ENCODE data around the gene IFT22. TPM values are rescaled to one million over a fixed set of nuclear protein-coding genes. Genes with fewer than 3 reads are reported as not detected.

Gene IFT22
- total RNA-seq, 1 experiment from 2014 or later = 41.9 TPM

DNA sequence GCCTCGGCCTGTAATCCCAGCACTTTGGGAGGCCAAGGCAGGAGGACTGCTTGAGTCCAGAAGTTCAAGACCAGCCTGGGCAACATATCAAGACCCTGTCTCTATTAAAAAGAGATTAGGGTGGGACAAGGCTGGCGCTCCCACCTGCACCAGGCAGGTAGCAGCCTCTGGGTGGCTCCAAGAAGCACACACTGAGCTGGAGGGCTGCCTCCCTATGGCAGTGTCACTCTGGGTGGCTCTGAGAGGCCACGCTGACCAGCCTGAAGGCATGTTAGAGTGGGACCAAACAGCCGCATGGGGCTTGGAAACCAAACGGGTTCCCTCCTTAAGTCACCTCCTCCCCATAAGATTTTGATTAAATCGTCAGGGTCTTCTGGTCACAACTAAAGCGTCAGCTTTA, 21.3 kb upstream of the IFT22 start:
- Histone ChIP-seq H3K36me3 (ENCODE audit: insufficient read depth, low read length, poor library complexity, severe bottlenecking) (no peaks in the 10 kb centered on the region), H3K27me3 (replicated peaks; ENCODE audit: insufficient read depth, low read depth, low read length, poor library complexity) (no peaks in the 10 kb centered on the region), H3K27ac (ENCODE audit: low read depth, low read length, poor library complexity, severe bottlenecking) (no peak overlapping the region), H3K4me3 (ENCODE audit: low read depth, low read length, poor library complexity, severe bottlenecking) (no peak overlapping the region), H3K9me3 (ENCODE audit: low read depth, low read length, poor library complexity, severe bottlenecking) (no peaks in the 10 kb centered on the region), H3K4me1 (ENCODE audit: insufficient read depth, low read length, poor library complexity, severe bottlenecking) (no peaks in the 10 kb centered on the region)
- no peak for DNase-seq (ENCODE audit: low spot score)
- no TSS peak for BruUV-seq (replicated peaks)
- intact Hi-C loops (cut with micrococcal nuclease; ENCODE audit: unreplicated experiment) = no loop called here
- no peak for TF ChIP-seq EZH2 (IDR thresholded peaks at IDR 0.05; ENCODE audit: borderline replicate concordance, low read depth, low read length, poor library complexity, severe bottlenecking)
- TF ChIP-seq, protein P1, sequence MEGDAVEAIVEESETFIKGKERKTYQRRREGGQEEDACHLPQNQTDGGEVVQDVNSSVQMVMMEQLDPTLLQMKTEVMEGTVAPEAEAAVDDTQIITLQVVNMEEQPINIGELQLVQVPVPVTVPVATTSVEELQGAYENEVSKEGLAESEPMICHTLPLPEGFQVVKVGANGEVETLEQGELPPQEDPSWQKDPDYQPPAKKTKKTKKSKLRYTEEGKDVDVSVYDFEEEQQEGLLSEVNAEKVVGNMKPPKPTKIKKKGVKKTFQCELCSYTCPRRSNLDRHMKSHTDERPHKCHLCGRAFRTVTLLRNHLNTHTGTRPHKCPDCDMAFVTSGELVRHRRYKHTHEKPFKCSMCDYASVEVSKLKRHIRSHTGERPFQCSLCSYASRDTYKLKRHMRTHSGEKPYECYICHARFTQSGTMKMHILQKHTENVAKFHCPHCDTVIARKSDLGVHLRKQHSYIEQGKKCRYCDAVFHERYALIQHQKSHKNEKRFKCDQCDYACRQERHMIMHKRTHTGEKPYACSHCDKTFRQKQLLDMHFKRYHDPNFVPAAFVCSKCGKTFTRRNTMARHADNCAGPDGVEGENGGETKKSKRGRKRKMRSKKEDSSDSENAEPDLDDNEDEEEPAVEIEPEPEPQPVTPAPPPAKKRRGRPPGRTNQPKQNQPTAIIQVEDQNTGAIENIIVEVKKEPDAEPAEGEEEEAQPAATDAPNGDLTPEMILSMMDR (conservative IDR thresholded peaks at IDR 0.05; ENCODE audit: low read depth, low read length) = no peak
- POLR2A ChIA-PET (ENCODE audit: low non-redundant PET) = no interaction called here
- CTCF ChIA-PET = no interaction called here

DNA sequence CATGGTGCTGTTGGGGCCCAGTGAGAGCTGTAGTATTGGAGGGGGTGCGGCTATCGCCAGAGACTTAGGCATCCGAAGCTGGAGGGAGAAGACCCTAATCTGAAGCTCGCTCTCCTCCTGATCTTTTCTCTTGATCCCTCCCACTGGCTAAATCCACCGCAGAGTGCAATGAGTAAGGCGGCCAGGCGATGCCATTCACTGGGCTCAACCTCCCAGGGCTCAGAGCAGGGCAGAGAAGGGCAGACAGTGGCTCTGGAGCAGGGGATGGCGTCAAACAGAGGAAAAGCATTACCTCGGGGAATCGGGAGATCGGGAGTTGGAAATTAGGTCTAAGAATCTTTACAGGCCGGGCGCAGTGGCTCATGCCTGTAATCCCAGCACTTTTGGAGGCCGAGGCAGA, 18.8 kb upstream of the IFT22 start:
- ChIA-PET POLR2A (ENCODE audit: low non-redundant PET) (interaction anchor here (0.6 kb wide), 1 partner anchor 23 kb away, joined by 3 read pairs; no protein-coding TSS in a partner anchor), CTCF (interaction anchor here (0.6 to 0.7 kb wide), 2 partner anchors 22 to 1114 kb away, joined by 4 to 7 read pairs; partner anchors contain the start of gene COL26A1)
- intact Hi-C loops (cut with micrococcal nuclease; ENCODE audit: unreplicated experiment) = no loop called here
- no peaks in the 10 kb centered on the region for H3K27me3 ChIP-seq (replicated peaks; ENCODE audit: insufficient read depth, low read depth, low read length, poor library complexity)
- H3K9me3 ChIP-seq (ENCODE audit: low read depth, low read length, poor library complexity, severe bottlenecking) = no peaks in the 10 kb centered on the region
- no TSS peak for BruUV-seq (replicated peaks)
- no peaks in the 10 kb centered on the region for H3K36me3 ChIP-seq (ENCODE audit: insufficient read depth, low read length, poor library complexity, severe bottlenecking)
- no peaks in the 10 kb centered on the region for H3K4me1 ChIP-seq (ENCODE audit: insufficient read depth, low read length, poor library complexity, severe bottlenecking)
- TF ChIP-seq, protein P1 (conservative IDR thresholded peaks at IDR 0.05; ENCODE audit: low read depth, low read length) = no peak
- TF ChIP-seq EZH2 (IDR thresholded peaks at IDR 0.05; ENCODE audit: borderline replicate concordance, low read depth, low read length, poor library complexity, severe bottlenecking) = no peak
- no peak overlapping the region for H3K27ac ChIP-seq (ENCODE audit: low read depth, low read length, poor library complexity, severe bottlenecking)
- no peak for DNase-seq (ENCODE audit: low spot score)
- H3K4me3 ChIP-seq (ENCODE audit: low read depth, low read length, poor library complexity, severe bottlenecking) = no peak overlapping the region

- POLR2A ChIA-PET (ENCODE audit: low non-redundant PET) = no interaction called here
- no TSS peak for BruUV-seq (replicated peaks)
- Histone ChIP-seq H3K27me3 (replicated peaks; ENCODE audit: insufficient read depth, low read depth, low read length, poor library complexity) (no peaks in the 10 kb centered on the region), H3K9me3 (ENCODE audit: low read depth, low read length, poor library complexity, severe bottlenecking) (no peaks in the 10 kb centered on the region), H3K27ac (ENCODE audit: low read depth, low read length, poor library complexity, severe bottlenecking) (no peak overlapping the region), H3K4me3 (ENCODE audit: low read depth, low read length, poor library complexity, severe bottlenecking) (no peak overlapping the region), H3K36me3 (ENCODE audit: insufficient read depth, low read length, poor library complexity, severe bottlenecking) (no peaks in the 10 kb centered on the region), H3K4me1 (ENCODE audit: insufficient read depth, low read length, poor library complexity, severe bottlenecking) (no peaks in the 10 kb centered on the region)
- CTCF ChIA-PET = no interaction called here
- no peak for DNase-seq (ENCODE audit: low spot score)
- intact Hi-C loops (cut with micrococcal nuclease; ENCODE audit: unreplicated experiment) = no loop called here
- TF ChIP-seq EZH2 (IDR thresholded peaks at IDR 0.05; ENCODE audit: borderline replicate concordance, low read depth, low read length, poor library complexity, severe bottlenecking) = no peak
- TF ChIP-seq, protein P1 (conservative IDR thresholded peaks at IDR 0.05; ENCODE audit: low read depth, low read length) = no peak
These were observed 12.3 kb upstream of the IFT22 start for GRCh38 chr7:101333912-101334311.

Measured in A673 (cell line).